Neuronal stem cell (in vitro differentiated cells): ENCODE measurements around the gene MGAT4C.

ENCODE experiments used
- DNase-seq: peaks from one replicate; pipeline ENCODE4 v3.0.0-alpha.2; 2013; ENCODE audit warnings: low spot score
- H2AFZ ChIP-seq: one replicate; pipeline ENCODE4 v1.6.1; 2013; ENCODE audit warnings: mild to moderate bottlenecking, low read length, inconsistent platforms
- H2AK5ac ChIP-seq: 2 replicates; pipeline ENCODE4 v1.6.1; 2013; ENCODE audit warnings: low read depth, mild to moderate bottlenecking, inconsistent platforms, low read length, moderate library complexity, mixed read lengths
- H2BK120ac ChIP-seq: 2 replicates; pipeline ENCODE4 v1.6.1; 2013; ENCODE audit warnings: low read depth, mild to moderate bottlenecking, inconsistent platforms, low read length, moderate library complexity, mixed read lengths
- H2BK12ac ChIP-seq: one replicate; pipeline ENCODE4 v1.6.1; 2013; ENCODE audit warnings: low read length, inconsistent platforms
- H2BK15ac ChIP-seq: 2 replicates; pipeline ENCODE4 v1.6.1; 2013; ENCODE audit warnings: mild to moderate bottlenecking, low read length, inconsistent platforms, mixed read lengths
- H2BK5ac ChIP-seq: one replicate; pipeline ENCODE4 v1.6.1; 2013; ENCODE audit warnings: inconsistent platforms, mild to moderate bottlenecking, low read length, moderate library complexity
- H3K14ac ChIP-seq: one replicate; pipeline ENCODE4 v1.6.1; 2013; ENCODE audit warnings: low read length, inconsistent platforms
- H3K18ac ChIP-seq: 2 replicates; pipeline ENCODE4 v1.6.1; 2013; ENCODE audit warnings: low read length, inconsistent platforms
- H3K23ac ChIP-seq: 2 replicates; pipeline ENCODE4 v1.6.1; 2013; ENCODE audit warnings: low read depth, mild to moderate bottlenecking, mixed read lengths, low read length, inconsistent platforms; ENCODE audit not compliant: poor library complexity
- H3K27ac ChIP-seq: replicated peaks from 3 replicates; pipeline ENCODE4 v1.5.1; 2013; ENCODE audit warnings: low read length, inconsistent platforms
- H3K27me3 ChIP-seq, 3 experiments: 2 replicates each; pipeline ENCODE4 v1.6.1; 2013; ENCODE audit warnings: low read length in 3 of 3, mild to moderate bottlenecking in 2 of 3, inconsistent platforms in 1 of 3, low read depth in 1 of 3, mixed read lengths in 1 of 3, moderate library complexity in 1 of 3; ENCODE audit not compliant: control insufficient read depth in 3 of 3, insufficient read depth in 3 of 3
- H3K36me3 ChIP-seq, 2 donors: replicated peaks in 1 of 2; 2 replicates each; pipeline ENCODE4 v1.6.1; 2013; ENCODE audit warnings: low read length in 2 of 2; ENCODE audit not compliant: control insufficient read depth in 2 of 2, insufficient read depth in 2 of 2
- H3K4ac ChIP-seq: 2 replicates; pipeline ENCODE4 v1.6.1; 2013; ENCODE audit warnings: inconsistent platforms, mild to moderate bottlenecking, low read length, moderate library complexity
- H3K4me1 ChIP-seq, 2 donors: 1 replicate in 1 of 2; 2 replicates in 1 of 2; pipeline ENCODE4 v1.6.1; 2013; ENCODE audit warnings: low read length in 2 of 2, low read depth in 1 of 2; ENCODE audit not compliant: control insufficient read depth in 2 of 2, insufficient read depth in 1 of 2
- H3K4me2 ChIP-seq: one replicate; pipeline ENCODE4 v1.6.1; 2013; ENCODE audit warnings: mild to moderate bottlenecking, low read length, inconsistent platforms; ENCODE audit not compliant: insufficient read depth, poor library complexity, severe bottlenecking
- H3K4me3 ChIP-seq, 2 donors: 2 replicates each; pipeline ENCODE4 v1.5.1; 2013; ENCODE audit warnings: low read length in 2 of 2, mild to moderate bottlenecking in 2 of 2, inconsistent platforms in 1 of 2, moderate library complexity in 1 of 2
- H3K79me1 ChIP-seq: one replicate; pipeline ENCODE4 v1.6.1; 2013; ENCODE audit warnings: low read depth, mild to moderate bottlenecking, inconsistent platforms, low read length, moderate library complexity
- H3K9ac ChIP-seq: one replicate; pipeline ENCODE4 v1.6.1; 2013; ENCODE audit warnings: mild to moderate bottlenecking, low read depth, low read length, inconsistent platforms; ENCODE audit not compliant: poor library complexity
- H3K9me3 ChIP-seq, 2 donors: replicated peaks in 1 of 2; 2 replicates each; pipeline versions ENCODE3 to v1.6.1; 2013; ENCODE audit warnings: low read length in 2 of 2, mild to moderate bottlenecking in 2 of 2, inconsistent platforms in 1 of 2, low read depth in 1 of 2, mixed read lengths in 1 of 2, moderate library complexity in 1 of 2; ENCODE audit not compliant: control insufficient read depth in 2 of 2, insufficient read depth in 1 of 2
- H4K8ac ChIP-seq: one replicate; pipeline ENCODE4 v1.6.1; 2013; ENCODE audit warnings: low read depth, mild to moderate bottlenecking, inconsistent platforms, low read length, moderate library complexity
- H4K91ac ChIP-seq: one replicate; pipeline ENCODE4 v1.6.1; 2013; ENCODE audit warnings: low read length, low read depth, mild to moderate bottlenecking, inconsistent platforms; ENCODE audit not compliant: poor library complexity
- WGBS, 2 donors: extraction: QIAGEN DNeasy Blood & Tissue Kit; methylation state at CpG; one replicate each; pipeline ENCODE4 v1.1.7; 2013; ENCODE audit warnings: missing lambda C conversion rate in 2 of 2, mixed read lengths in 1 of 2; ENCODE audit not compliant: insufficient read length in 2 of 2, insufficient replicate concordance in 1 of 2; ENCODE audit errors: extremely low coverage in 2 of 2; 5-methylcytosine and 5-hydroxymethylcytosine counted together

Gene MGAT4C

GRCh38 chr12:86196465-86196864 is 59.7 kb downstream of the MGAT4C start:
- H2BK15ac ChIP-seq = no peak overlapping the region
- H3K4me3 ChIP-seq = no peak overlapping the region
- H2BK5ac ChIP-seq = no peak overlapping the region
- peak overlapping the region; percentile 48 for H3K18ac ChIP-seq
- H3K9me3 ChIP-seq = no peaks in the 10 kb centered on the region
- H3K27me3 ChIP-seq = no peaks in the 10 kb centered on the region
- no peaks in the 10 kb centered on the region for H3K79me1 ChIP-seq
- WGBS, 2 donors = no CpG with 5 or more reads among the region's 1 CpG
- H2BK12ac ChIP-seq = no peak overlapping the region
- H3K36me3 ChIP-seq = no peaks in the 10 kb centered on the region
- peak overlapping the region; percentile 61 for H2BK120ac ChIP-seq
- H3K4me1 ChIP-seq = no peaks in the 10 kb centered on the region
- H3K4me2 ChIP-seq = no peak overlapping the region
- DNase-seq = no peak
- H3K27ac ChIP-seq = no peak overlapping the region
- no peak overlapping the region for H3K9ac ChIP-seq
- no peak overlapping the region for H2AFZ ChIP-seq
- no peak overlapping the region for H3K23ac ChIP-seq
- no peak overlapping the region for H3K14ac ChIP-seq
- H2AK5ac ChIP-seq = no peak overlapping the region
- peak overlapping the region; percentile 17 for H4K8ac ChIP-seq
- no peak overlapping the region for H3K4ac ChIP-seq
- no peak overlapping the region for H4K91ac ChIP-seq

- no peak overlapping the region for H3K4me3 ChIP-seq
- no peak overlapping the region for H3K18ac ChIP-seq
- H3K36me3 ChIP-seq = no peaks in the 10 kb centered on the region
- no peak for DNase-seq
- no peak overlapping the region for H4K8ac ChIP-seq
- no peak overlapping the region for H2AK5ac ChIP-seq
- no peak overlapping the region for H3K4ac ChIP-seq
- no peaks in the 10 kb centered on the region for H3K79me1 ChIP-seq
- no peaks in the 10 kb centered on the region for H3K9me3 ChIP-seq
- no peaks in the 10 kb centered on the region for H3K27me3 ChIP-seq
- no peak overlapping the region for H2BK120ac ChIP-seq
- no peak overlapping the region for H3K4me2 ChIP-seq
- H3K23ac ChIP-seq = no peak overlapping the region
- no peak overlapping the region for H2BK12ac ChIP-seq
- H2BK5ac ChIP-seq = no peak overlapping the region
- no peak overlapping the region for H4K91ac ChIP-seq
- H3K14ac ChIP-seq = no peak overlapping the region
- H2AFZ ChIP-seq = no peak overlapping the region
- H3K27ac ChIP-seq = no peak overlapping the region
- H2BK15ac ChIP-seq = no peak overlapping the region
- H3K9ac ChIP-seq = no peak overlapping the region
- no CpG with 5 or more reads among the region's 2 CpGs for WGBS, 2 donors
- H3K4me1 ChIP-seq = no peaks in the 10 kb centered on the region
These were observed 61.5 kb downstream of the MGAT4C start for GRCh38 chr12:86194721-86195120.

GRCh38 chr12:86193931-86194330 is 62.3 kb downstream of the MGAT4C start:
- Histone ChIP-seq H2AK5ac (no peak overlapping the region), H3K4me2 (no peak overlapping the region), H4K91ac (no peak overlapping the region), H3K9me3 (no peaks in the 10 kb centered on the region), H3K36me3 (no peaks in the 10 kb centered on the region), H2BK15ac (no peak overlapping the region), H3K9ac (no peak overlapping the region), H2BK12ac (no peak overlapping the region), H3K4ac (no peak overlapping the region), H3K4me1 (no peaks in the 10 kb centered on the region), H3K4me3 (no peak overlapping the region), H3K27me3 (no peaks in the 10 kb centered on the region), H4K8ac (no peak overlapping the region), H3K23ac (no peak overlapping the region), H3K14ac (no peak overlapping the region), H3K18ac (no peak overlapping the region), H3K79me1 (no peaks in the 10 kb centered on the region), H2BK5ac (no peak overlapping the region), H2BK120ac (no peak overlapping the region), H3K27ac (no peak overlapping the region), H2AFZ (no peak overlapping the region)
- no CpG with 5 or more reads among the region's 1 CpG for WGBS, 2 donors
- no peak for DNase-seq

- Histone ChIP-seq H2AK5ac (no peak overlapping the region), H3K27me3 (no peaks in the 10 kb centered on the region), H4K91ac (no peak overlapping the region), H3K27ac (no peak overlapping the region), H3K4me3 (no peak overlapping the region), H2AFZ (peak overlapping the region; percentile 35), H3K4ac (no peak overlapping the region), H3K4me1 (peaks cover 0 to 3% of the 10 kb centered on the region in 2 donors), H3K79me1 (no peaks in the 10 kb centered on the region), H3K9me3 (no peaks in the 10 kb centered on the region), H2BK120ac (no peak overlapping the region), H3K23ac (no peak overlapping the region), H3K36me3 (no peaks in the 10 kb centered on the region), H2BK12ac (no peak overlapping the region), H3K14ac (no peak overlapping the region), H3K9ac (no peak overlapping the region), H2BK5ac (no peak overlapping the region), H3K18ac (no peak overlapping the region), H2BK15ac (no peak overlapping the region), H3K4me2 (no peak overlapping the region), H4K8ac (no peak overlapping the region)
- DNase-seq = no peak
- no CpG with 5 or more reads among the region's 1 CpG for WGBS, 2 donors
These were observed 68.0 kb downstream of the MGAT4C start for GRCh38 chr12:86188226-86188625.
